Tibial nerve (tissue), 4 donors: ENCODE data around the gene ZFAND3. TPM values are rescaled to one million over a fixed set of nuclear protein-coding genes. Genes with fewer than 3 reads are reported as not detected.

Source experiments
- DNase-seq, 2 donors: peaks; one replicate each; pipeline ENCODE4 v3.0.0-alpha.2; 2019; ENCODE audit warnings: low spot score in 2 of 2
- H3K27ac ChIP-seq, 4 donors: fragments of 200-600 bp; sonication (generic) in 3 of 4; one replicate each; pipeline ENCODE4 v1.5.1; 2017 to 2019; ENCODE audit warnings: mild to moderate bottlenecking in 1 of 4
- H3K27me3 ChIP-seq, 2 donors: fragments of 200-600 bp; sonication (generic) in 1 of 2; one replicate each; pipeline versions ENCODE4 v1.5.1 to v1.6.0; 2017 to 2019
- H3K36me3 ChIP-seq, 3 donors: fragments of 200-600 bp; sonication (generic); one replicate each; pipeline ENCODE4 v1.5.1; 2018 to 2019
- H3K4me1 ChIP-seq, 4 donors: fragments of 200-600 bp; sonication (generic) in 3 of 4; one replicate each; pipeline ENCODE4 v1.5.1; 2017 to 2019
- H3K4me3 ChIP-seq, 4 donors: fragments of 200-600 bp; sonication (generic) in 3 of 4; one replicate each; pipeline ENCODE4 v1.5.1; 2017 to 2019; ENCODE audit warnings: mild to moderate bottlenecking in 1 of 4, moderate library complexity in 1 of 4
- H3K9me3 ChIP-seq, 4 donors: fragments of 200-600 bp; sonication (generic) in 3 of 4; one replicate each; pipeline ENCODE4 v1.5.1; 2017 to 2019
- CTCF ChIP-seq, 5 experiments: fragments of 200-600 bp in 3 of 5; fragments of 450-650 bp in 2 of 5; sonication (generic) in 3 of 5; IDR thresholded peaks; one replicate each; pipeline ENCODE4 v1.5.1; 2016 to 2019; ENCODE audit warnings: antibody characterized with exemption in 5 of 5, mild to moderate bottlenecking in 3 of 5, moderate library complexity in 2 of 5
- EP300 ChIP-seq, 2 donors: sonication (generic); formaldehyde crosslinking; IDR thresholded peaks; one replicate each; pipeline ENCODE4 v1.6.1; 2017; ENCODE audit warnings: antibody characterized with exemption in 2 of 2, mild to moderate bottlenecking in 1 of 2
- POLR2A ChIP-seq, 2 donors: fragments of 450-650 bp; IDR thresholded peaks; one replicate each; pipeline ENCODE4 v1.6.1; 2017; ENCODE audit warnings: antibody characterized with exemption in 2 of 2, mild to moderate bottlenecking in 2 of 2, moderate library complexity in 2 of 2
- WGBS, 2 donors: methylation state at CpG; one replicate each; pipeline ENCODE4 v1.1.5; 2018; 5-methylcytosine and 5-hydroxymethylcytosine counted together
- total RNA-seq, 4 donors: library from RNA; depleted of rRNA; stranded (reverse); fragments of >200 nt; gene quantifications; one replicate each; pipeline ENCODE4 v1.1.0, GENCODE V29; 2016

The ZFAND3 gene
- total RNA-seq, 4 donors from 2014 or later, result 30.1 to 47.9 (median 39.1) TPM

- no peak overlapping the region for H3K4me3 ChIP-seq
- no peak overlapping the region for H3K27ac ChIP-seq
- no peak for DNase-seq
- no peaks in the 10 kb centered on the region for H3K36me3 ChIP-seq
- H3K4me1 ChIP-seq, result peaks cover 0 to 32% (median 2%) of the 10 kb centered on the region in 4 donors
- H3K9me3 ChIP-seq, result no peaks in the 10 kb centered on the region
- TF ChIP-seq EP300 (IDR thresholded peaks at IDR 0.05) (no peak), POLR2A (IDR thresholded peaks at IDR 0.05) (no peak), CTCF (IDR thresholded peaks at IDR 0.05) (no peak)
- H3K27me3 ChIP-seq, result no peaks in the 10 kb centered on the region
- WGBS, 2 donors, result 61 to 64% methylated on average over 3 of the region's 3 CpGs
Measured at GRCh38 chr6:37904590-37904989, 85.1 kb downstream of the ZFAND3 start.

- Histone ChIP-seq H3K27ac (no peak overlapping the region), H3K9me3 (no peaks in the 10 kb centered on the region), H3K4me3 (no peak overlapping the region), H3K27me3 (no peaks in the 10 kb centered on the region), H3K36me3 (no peaks in the 10 kb centered on the region), H3K4me1 (peaks cover 0 to 35% (median 2%) of the 10 kb centered on the region in 4 donors)
- DNase-seq, result no peak
- no peak for TF ChIP-seq CTCF (IDR thresholded peaks at IDR 0.05)
- no peak for TF ChIP-seq EP300 (IDR thresholded peaks at IDR 0.05)
- no peak for TF ChIP-seq POLR2A (IDR thresholded peaks at IDR 0.05)
- WGBS, 2 donors, result 73% methylated on average over 4 of the region's 4 CpGs
Measured at GRCh38 chr6:37906121-37906520, 86.6 kb downstream of the ZFAND3 start.

- no peak overlapping the region for H3K4me3 ChIP-seq
- TF ChIP-seq POLR2A (IDR thresholded peaks at IDR 0.05) (no peak), EP300 (IDR thresholded peaks at IDR 0.05) (no peak), CTCF (IDR thresholded peaks at IDR 0.05) (no peak)
- no peaks in the 10 kb centered on the region for H3K27me3 ChIP-seq
- WGBS, 2 donors, result 95 to 97% methylated on average over 3 of the region's 3 CpGs
- H3K27ac ChIP-seq, result no peak overlapping the region
- DNase-seq, result no peak
- H3K4me1 ChIP-seq, result peaks cover 0 to 17% (median 0%) of the 10 kb centered on the region in 4 donors
- H3K36me3 ChIP-seq, result no peaks in the 10 kb centered on the region
- H3K9me3 ChIP-seq, result no peaks in the 10 kb centered on the region
Measured at GRCh38 chr6:37910998-37911397, 91.5 kb downstream of the ZFAND3 start.

GRCh38 chr6:37913210-37913609 lies 93.7 kb downstream of the ZFAND3 start:
- H3K9me3 ChIP-seq, result no peaks in the 10 kb centered on the region

GRCh38 chr6:37915463-37915862 lies 95.9 kb downstream of the ZFAND3 start:
- no peak for DNase-seq
- Histone ChIP-seq H3K27me3 (no peaks in the 10 kb centered on the region), H3K4me1 (peaks cover 0 to 17% (median under 1%) of the 10 kb centered on the region in 4 donors), H3K4me3 (no peak overlapping the region), H3K27ac (no peak overlapping the region), H3K9me3 (no peaks in the 10 kb centered on the region), H3K36me3 (peaks cover 0 to 7% (median 0%) of the 10 kb centered on the region in 3 donors)
- 76 to 79% methylated on average over 3 of the region's 3 CpGs for WGBS, 2 donors
- TF ChIP-seq POLR2A (IDR thresholded peaks at IDR 0.05) (no peak), EP300 (IDR thresholded peaks at IDR 0.05) (no peak), CTCF (IDR thresholded peaks at IDR 0.05) (no peak)

More at GRCh38 chr6:37913210-37913609, 93.7 kb downstream of the ZFAND3 start:
- no peaks in the 10 kb centered on the region for H3K27me3 ChIP-seq
- H3K36me3 ChIP-seq, result peaks cover 0 to 7% (median 0%) of the 10 kb centered on the region in 3 donors
- H3K27ac ChIP-seq, result no peak overlapping the region
- no peak for TF ChIP-seq POLR2A (IDR thresholded peaks at IDR 0.05)
- TF ChIP-seq CTCF (IDR thresholded peaks at IDR 0.05), result no peak
- TF ChIP-seq EP300 (IDR thresholded peaks at IDR 0.05), result no peak
- no peak for DNase-seq
- WGBS, 2 donors, result 88 to 89% methylated on average over 1 of the region's 1 CpG
- H3K4me1 ChIP-seq, result peaks cover 0 to 17% (median 0%) of the 10 kb centered on the region in 4 donors
- no peak overlapping the region for H3K4me3 ChIP-seq
